ENCODE measurements around the gene MBD3.

MBD3 gene

GRCh38 chr19:1572795-1573194 is 19.9 kb downstream of the MBD3 start:
- no peak for DNase-seq (ENCODE audit: low read depth in 3 of 3, low spot score in 1 of 3)

GRCh38 chr19:1571358-1571757 is 21.3 kb downstream of the MBD3 start:
- DNase-seq (ENCODE audit: low read depth in 3 of 3, low spot score in 1 of 3), result no peak

GRCh38 chr19:1570836-1571235 is 21.8 kb downstream of the MBD3 start:
- no peak for DNase-seq (ENCODE audit: low read depth in 3 of 3, low spot score in 1 of 3)

- DNase-seq (ENCODE audit: low read depth in 3 of 3, low spot score in 1 of 3), result no peak
These were observed 22.7 kb downstream of the MBD3 start for GRCh38 chr19:1569997-1570396.

- peak; percentile 64 to 77 (median 68) for DNase-seq (ENCODE audit: low read depth in 3 of 3, low spot score in 1 of 3)
These were observed 24.2 kb downstream of the MBD3 start, which contains the start of gene MEX3D for GRCh38 chr19:1568320-1569019. Gene MEX3D (minus strand): TSS chr19:1568325. CDS start chr19:1568058, 267 bp downstream.

- no peak for DNase-seq (ENCODE audit: low read depth in 3 of 3, low spot score in 1 of 3)
These were observed 24.8 kb downstream of the MBD3 start for GRCh38 chr19:1567848-1568227.

GRCh38 chr19:1567116-1567847 is 25.4 kb downstream of the MBD3 start:
- DNase-seq (ENCODE audit: low read depth in 3 of 3, low spot score in 1 of 3), result no peak

GRCh38 chr19:1566392-1567115 is 26.1 kb downstream of the MBD3 start:
- DNase-seq (ENCODE audit: low read depth in 3 of 3, low spot score in 1 of 3), result no peak

GRCh38 chr19:1563251-1563650 is 29.4 kb downstream of the MBD3 start:
- no peak for DNase-seq (ENCODE audit: low read depth in 3 of 3, low spot score in 1 of 3)

GRCh38 chr19:1561236-1561842 is 31.3 kb downstream of the MBD3 start:
- no peak for DNase-seq (ENCODE audit: low read depth in 3 of 3, low spot score in 1 of 3)

- DNase-seq (ENCODE audit: low read depth in 3 of 3, low spot score in 1 of 3), result no peak
These were observed 32.3 kb downstream of the MBD3 start for GRCh38 chr19:1560286-1560882.

- no peak for DNase-seq (ENCODE audit: low read depth in 3 of 3, low spot score in 1 of 3)
These were observed 34.1 kb downstream of the MBD3 start for GRCh38 chr19:1558552-1558951.

- no peak for DNase-seq (ENCODE audit: low read depth in 3 of 3, low spot score in 1 of 3)
These were observed 36.1 kb downstream of the MBD3 start for GRCh38 chr19:1556390-1557070.

- no peak for DNase-seq (ENCODE audit: low read depth in 3 of 3, low spot score in 1 of 3)
These were observed 36.9 kb downstream of the MBD3 start for GRCh38 chr19:1555487-1556389.

- no peak for DNase-seq (ENCODE audit: low read depth in 3 of 3, low spot score in 1 of 3)
These were observed 37.7 kb downstream of the MBD3 start for GRCh38 chr19:1554968-1555367.

GRCh38 chr19:1553415-1553814 is 39.2 kb downstream of the MBD3 start:
- DNase-seq (ENCODE audit: low read depth in 3 of 3, low spot score in 1 of 3), result no peak

- DNase-seq (ENCODE audit: low read depth in 3 of 3, low spot score in 1 of 3), result no peak
These were observed 41.3 kb downstream of the MBD3 start for GRCh38 chr19:1551068-1552040.

- no peak for DNase-seq (ENCODE audit: low read depth in 3 of 3, low spot score in 1 of 3)
These were observed 43.2 kb downstream of the MBD3 start for GRCh38 chr19:1549332-1549945.

Measured in stimulated activated CD4-positive, alpha-beta T cell treated with anti-CD3 and anti-CD28 coated beads, TNF-alpha, amount 100 ng/mL, for 1 hour (primary cell).